ENCODE results near the gene MYO15A. TPM values are rescaled to one million over a fixed set of nuclear protein-coding genes. Genes with fewer than 3 reads are reported as not detected.

Gene MYO15A
- total RNA-seq, 1 donor from 2014 or later, result 2.4 TPM

DNA sequence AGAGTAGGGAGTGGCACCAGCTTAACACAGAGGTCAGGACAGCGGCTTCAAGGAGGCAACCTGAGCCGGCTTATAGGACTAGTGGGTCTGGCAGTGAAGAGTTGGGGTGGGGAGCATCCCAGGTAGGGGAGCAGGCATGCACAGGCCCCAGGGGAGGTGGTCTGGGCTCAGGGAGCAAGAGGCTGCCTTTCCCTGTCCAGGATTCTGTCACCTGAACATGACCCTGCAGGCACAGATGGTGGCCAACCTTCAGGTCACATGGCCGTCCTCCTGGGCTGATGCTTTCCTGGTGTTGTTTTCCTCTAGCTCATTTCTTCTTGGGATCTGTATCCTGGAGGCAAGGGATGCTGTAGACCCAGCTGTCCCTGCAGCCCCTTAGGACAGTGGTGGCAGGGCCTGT lies 3.5 kb upstream of the MYO15A start:
- FAIRE-seq (no peak), DNase-seq (ENCODE audit: low spot score in 2 of 2) (no peak)

DNA sequence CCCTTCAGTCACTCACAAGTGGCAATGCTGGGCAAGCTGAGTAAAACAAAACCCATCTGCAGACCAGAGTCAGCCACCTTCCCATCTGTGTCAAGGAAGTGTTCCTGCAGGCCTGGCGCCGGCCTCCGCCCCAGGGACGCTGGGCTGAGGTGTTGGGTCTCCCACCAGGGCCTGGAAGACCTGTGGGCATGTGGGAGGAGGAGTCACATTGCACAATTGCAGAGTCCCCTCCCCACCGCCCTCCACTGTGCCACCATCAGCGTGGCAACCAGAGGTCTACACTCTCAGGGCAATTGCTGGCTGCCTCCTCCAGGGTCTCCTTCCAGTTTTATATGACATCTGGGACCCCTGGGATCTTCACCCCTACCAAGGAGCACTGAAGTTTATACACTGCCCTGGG lies 3.0 kb upstream of the MYO15A start:
- no peak for DNase-seq (ENCODE audit: low spot score in 2 of 2)
- no peak for FAIRE-seq

DNA sequence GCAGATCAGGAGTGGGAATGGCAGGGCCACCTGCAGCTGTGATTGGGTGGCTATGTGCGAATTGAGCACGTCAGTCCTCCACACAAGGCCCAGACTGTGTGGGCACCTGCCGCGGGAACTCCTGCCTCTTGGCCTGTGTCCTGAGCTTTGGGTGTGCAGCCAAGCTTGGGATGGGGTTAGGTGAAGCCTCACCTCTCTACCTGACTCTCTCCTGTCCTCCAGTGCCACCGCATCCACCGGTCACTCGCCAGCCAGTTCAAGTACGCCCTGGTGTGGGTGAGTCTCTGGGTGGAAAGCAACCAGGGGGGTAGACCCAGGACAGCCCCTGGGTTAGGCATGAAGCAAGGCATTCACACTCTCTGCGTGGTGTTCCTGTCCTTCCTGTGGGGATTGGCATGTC lies 2.3 kb upstream of the MYO15A start:
- DNase-seq (ENCODE audit: low spot score in 2 of 2) (no peak), FAIRE-seq (no peak)

DNA sequence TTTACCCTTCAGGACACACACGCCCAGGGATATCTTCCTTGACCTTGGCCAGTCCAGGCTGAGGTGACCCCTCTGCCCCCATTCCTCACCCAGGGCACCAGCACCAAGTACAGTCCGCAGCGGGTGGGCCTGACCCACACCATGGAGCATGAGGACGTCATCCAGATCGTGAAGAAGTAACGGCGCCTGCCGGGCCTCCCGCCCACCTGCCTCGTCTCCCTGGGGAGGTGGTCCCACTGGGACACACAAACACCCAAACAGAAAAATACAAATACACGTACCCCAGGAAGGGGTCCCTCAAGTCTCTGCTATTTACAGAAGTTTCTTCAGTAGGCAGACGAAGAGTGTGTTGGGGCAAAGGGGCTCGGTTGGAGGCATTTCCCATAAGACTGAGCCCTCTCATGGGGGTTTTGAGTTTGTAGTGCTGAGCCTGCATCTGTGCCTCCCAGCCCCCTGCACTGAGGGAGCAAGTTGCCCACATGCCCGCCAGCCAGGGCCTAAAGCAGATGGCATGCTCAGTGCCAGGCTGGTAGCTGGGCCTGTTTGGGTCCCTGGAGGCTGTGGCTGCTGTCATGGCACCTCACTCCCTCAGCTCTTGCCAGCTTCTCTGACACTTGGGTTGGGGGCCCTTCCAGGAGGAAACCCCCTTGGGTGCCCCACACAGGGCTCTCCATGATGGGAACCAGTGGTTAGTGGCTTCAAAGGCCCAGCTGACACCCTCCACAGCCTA lies 1.3 kb upstream of the MYO15A start:
- no peak for FAIRE-seq

DNA sequence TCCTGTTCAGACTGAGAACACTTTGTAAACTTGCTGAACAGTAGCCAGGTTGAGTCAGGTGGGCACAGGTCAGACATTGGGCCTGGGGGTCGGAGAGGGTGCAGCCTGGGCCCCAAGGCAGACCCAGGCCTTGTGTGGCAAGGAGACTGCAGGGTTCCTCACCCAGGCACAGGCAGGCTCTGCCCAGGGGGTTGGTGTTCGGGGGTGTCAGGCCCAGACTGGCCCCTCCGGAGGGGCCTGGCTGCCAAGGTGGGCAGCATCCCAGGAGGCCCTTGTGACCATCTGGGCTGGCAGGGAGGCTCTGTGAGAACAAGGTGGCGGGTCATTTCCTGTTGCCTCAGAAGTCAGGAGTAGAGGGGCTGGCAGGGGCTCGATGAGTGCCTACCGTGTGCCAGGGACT lies 585 bp upstream of the MYO15A start:
- no peak for FAIRE-seq
- DNase-seq (ENCODE audit: low spot score in 2 of 2), result no peak

More for the DNA sequence above, 1.3 kb upstream of the MYO15A start:
- no peak for DNase-seq (ENCODE audit: low spot score in 2 of 2)

DNA sequence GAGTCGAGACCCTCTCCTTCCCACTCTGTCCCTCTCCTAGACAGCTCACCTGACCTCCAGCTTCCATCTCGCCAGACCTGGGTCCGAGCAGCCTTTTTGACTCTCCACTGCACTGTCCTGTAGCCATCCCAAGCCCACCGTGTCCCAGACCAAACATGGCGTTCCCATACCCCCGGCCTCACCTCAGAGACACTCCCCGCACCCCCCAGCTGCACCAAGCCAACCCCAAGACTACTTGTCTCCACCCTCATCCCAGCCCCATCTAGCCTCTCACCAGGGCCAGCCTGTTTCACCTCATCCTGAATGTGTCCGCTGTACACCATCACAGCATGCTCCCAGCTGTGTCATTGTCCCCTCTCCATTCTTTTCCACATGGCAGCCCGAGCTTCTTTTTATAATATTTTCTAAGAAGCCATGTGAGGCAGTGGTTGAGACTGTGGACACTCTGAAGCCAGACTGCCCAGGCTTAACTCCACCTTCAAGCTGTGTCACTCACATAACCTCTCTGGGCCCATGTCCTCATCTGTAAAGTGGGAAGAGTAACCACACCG lies 1.5 kb downstream of the MYO15A start:
- DNase-seq (ENCODE audit: low spot score in 2 of 2) (no peak), FAIRE-seq (no peak)

DNA sequence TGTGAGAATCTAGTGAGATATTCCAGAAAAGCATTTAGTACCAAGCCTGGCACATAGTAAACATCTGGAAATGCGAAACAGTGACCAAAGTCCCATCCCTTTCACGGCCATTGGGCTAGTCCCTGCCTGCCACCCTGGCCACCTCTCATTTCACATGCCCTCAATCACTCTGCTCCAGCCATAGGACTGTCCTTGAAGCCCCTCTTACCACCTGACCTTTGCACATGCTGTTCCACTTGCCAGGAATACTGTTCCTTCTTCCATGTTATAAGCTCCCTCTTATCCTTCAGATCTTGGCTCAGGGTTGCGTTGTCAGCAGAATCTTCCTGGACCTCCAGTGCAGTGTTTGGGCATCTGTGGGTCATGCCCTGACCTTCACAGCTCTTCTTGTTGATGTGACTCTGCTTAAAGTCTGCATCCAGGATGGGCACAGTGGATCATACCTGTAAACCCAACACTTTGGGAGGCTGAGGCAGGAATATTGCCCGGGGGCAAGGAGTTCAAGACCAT lies 2.1 kb downstream of the MYO15A start:
- no peak for FAIRE-seq

DNA sequence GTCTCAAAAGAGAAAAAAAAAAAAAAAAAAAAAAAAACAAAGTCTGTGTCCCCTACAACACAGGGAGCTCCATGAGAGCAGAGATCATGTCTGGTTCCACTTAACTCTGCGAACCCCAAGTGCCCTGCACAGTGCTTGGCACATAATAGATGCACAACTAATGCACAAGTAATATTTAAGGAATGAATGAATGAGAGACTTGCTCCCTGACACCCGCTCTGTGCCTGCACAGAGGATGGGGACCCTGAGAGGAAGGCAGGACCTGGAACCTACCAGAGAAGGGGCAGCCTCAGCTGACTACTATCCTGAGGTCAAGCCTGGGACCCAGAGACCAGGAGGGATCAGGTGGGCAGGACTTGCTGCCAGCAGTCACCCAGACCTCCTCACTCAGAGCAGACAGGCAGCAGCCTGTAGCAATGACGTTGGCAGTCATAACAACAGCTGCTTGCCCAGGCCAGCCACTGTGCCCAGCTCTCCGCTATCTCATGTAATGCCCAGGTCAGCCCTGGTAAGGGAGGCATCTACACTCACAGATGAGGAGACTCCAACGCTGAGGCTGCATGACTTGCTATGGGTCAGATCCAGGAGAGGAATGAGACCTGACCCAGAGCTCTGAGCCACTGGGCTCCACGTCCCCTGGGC lies 2.9 kb downstream of the MYO15A start:
- FAIRE-seq, result no peak

More for the DNA sequence above, 2.1 kb downstream of the MYO15A start:
- no peak for DNase-seq (ENCODE audit: low spot score in 2 of 2)

DNA sequence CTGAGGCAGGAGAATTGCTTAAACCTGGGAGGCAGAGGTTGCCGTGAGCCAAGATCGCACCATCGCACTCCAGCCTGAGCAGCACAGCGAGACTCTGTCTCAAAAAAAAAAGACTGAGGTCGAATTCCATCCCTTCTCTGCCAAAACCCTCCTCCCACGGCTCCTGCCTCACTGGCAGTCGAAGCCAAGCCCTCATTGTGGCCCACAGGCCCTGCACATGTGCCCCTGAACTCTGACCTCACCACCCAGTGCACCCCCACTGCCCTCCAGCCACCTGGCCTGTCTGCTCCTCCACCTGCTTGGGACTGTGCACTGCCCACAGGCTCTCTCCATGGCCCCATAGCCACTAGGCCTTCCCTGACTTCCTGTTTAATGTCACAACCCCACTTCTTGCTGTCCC lies 7.0 kb downstream of the MYO15A start:
- FAIRE-seq (no peak), DNase-seq (ENCODE audit: low spot score in 2 of 2) (no peak)

More for the DNA sequence above, 2.9 kb downstream of the MYO15A start:
- no peak for DNase-seq (ENCODE audit: low spot score in 2 of 2)

DNA sequence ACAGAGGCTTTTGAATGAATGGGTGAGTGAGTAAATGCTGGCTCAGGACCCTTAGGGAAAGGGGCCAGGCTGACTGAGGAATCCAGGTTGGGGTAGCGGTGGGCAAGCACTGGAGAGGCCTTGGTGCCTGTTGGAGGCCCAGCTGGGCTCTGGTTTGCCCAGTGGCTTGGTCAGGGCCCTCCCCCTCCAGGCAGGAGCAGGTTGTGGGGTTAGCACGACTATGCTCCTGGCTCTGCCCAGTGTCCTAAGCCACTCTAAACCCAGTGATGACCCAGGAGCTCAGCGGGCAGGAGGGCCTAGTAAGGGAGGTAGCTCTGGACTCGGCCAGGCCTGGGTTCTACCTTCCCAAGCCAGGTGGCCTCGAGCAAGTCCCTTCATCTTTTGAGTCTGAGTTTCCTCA lies 7.5 kb downstream of the MYO15A start:
- DNase-seq (ENCODE audit: low spot score in 2 of 2) (no peak), FAIRE-seq (no peak)

DNA sequence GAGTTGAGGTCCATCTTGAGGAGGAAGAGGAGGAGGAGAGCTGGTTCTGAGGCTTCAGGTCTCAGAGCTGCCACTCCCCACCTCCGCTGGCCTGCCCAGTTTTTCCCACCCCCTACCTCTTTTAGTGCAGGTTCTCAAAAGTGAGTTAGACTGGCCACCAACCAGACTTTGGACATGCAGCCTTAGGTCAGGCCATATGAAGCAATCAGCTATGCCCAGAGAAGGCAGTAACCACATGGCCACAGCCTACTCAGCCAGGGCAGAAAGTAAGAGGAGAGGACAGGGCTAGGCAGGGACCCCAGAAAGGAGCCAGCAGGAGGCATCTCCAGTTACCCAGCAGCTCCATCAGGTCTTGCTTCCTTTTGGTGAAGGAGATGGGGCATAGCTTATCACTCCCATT lies 9.0 kb downstream of the MYO15A start:
- DNase-seq (ENCODE audit: low spot score in 2 of 2) (no peak), FAIRE-seq (no peak)

DNA sequence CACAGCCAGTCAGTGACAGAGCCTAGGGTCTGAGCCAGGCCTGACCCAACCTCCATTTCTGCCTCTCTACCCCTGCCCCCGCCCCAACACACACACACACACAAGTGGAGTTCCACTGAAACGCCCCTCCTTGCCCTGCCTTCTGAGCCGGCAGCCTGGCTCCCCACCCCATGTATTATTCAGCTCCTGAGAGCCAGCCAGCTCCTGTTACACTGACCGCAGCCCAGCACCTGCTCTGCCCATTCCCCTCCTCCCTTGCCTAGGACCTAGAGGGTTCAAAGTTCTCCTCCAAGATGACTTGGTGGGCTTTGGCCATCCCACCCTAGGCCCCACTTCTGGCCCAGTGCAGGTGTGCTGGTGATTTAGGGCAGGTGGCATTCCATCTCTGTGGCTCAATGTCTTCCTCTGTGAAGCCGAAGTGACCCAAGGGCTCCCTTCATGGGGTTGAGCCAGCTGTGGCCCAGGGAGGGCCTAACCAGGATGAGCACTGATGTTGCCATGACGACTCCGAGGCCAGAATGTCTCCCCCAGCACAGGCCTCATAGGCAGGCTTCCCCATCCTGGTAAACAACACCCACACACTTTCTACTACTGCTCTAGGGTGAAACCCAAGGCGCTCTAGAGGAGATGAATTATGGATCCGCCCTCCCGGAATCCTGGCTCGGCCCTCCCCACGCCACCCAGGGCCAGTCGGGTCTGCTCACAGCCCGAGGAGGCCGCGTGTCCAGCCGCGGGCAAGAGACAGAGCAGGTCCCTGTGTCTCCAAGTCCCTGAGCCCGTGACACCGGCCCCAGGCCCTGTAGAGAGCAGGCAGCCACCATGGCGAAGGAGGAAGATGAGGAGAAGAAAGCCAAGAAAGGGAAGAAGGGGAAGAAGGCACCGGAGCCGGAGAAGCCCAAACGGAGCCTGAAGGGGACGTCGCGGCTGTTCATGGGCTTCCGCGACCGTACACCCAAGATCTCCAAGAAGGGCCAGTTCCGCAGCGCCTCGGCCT lies 9.7 kb downstream of the MYO15A start:
- FAIRE-seq, result no peak

DNA sequence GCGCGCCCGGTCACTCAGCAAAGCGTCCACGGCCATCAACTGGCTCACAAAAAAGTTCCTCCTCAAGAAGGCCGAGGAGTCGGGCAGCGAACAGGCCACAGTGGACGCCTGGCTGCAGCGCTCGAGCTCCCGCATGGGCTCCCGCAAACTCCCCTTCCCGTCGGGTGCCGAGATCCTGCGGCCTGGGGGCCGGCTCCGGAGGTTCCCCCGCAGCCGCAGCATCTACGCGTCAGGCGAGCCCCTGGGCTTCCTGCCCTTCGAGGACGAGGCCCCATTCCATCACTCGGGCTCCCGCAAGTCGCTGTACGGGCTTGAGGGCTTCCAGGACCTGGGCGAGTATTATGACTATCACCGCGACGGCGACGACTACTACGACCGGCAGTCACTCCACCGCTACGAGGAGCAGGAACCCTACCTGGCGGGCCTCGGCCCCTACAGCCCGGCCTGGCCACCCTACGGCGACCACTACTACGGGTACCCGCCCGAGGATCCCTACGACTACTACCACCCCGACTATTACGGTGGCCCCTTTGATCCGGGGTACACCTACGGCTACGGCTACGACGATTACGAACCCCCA lies 10.7 kb downstream of the MYO15A start:
- FAIRE-seq (no peak), DNase-seq (ENCODE audit: low spot score in 2 of 2) (no peak)

More for the DNA sequence above, 9.7 kb downstream of the MYO15A start:
- DNase-seq (ENCODE audit: low spot score in 2 of 2), result no peak

DNA sequence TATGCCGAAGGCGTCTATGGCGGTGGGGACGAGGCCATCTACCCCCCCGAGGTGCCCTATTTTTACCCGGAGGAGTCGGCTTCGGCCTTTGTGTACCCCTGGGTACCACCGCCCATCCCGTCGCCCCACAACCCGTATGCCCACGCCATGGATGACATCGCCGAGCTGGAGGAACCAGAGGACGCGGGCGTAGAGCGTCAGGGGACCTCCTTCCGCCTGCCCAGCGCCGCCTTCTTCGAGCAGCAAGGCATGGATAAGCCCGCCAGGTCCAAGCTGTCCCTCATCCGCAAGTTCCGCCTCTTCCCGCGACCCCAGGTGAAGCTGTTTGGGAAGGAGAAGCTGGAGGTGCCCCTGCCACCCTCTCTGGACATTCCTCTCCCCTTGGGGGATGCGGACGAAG lies 11.4 kb downstream of the MYO15A start:
- FAIRE-seq, result no peak
- no peak for DNase-seq (ENCODE audit: low spot score in 2 of 2)

DNA sequence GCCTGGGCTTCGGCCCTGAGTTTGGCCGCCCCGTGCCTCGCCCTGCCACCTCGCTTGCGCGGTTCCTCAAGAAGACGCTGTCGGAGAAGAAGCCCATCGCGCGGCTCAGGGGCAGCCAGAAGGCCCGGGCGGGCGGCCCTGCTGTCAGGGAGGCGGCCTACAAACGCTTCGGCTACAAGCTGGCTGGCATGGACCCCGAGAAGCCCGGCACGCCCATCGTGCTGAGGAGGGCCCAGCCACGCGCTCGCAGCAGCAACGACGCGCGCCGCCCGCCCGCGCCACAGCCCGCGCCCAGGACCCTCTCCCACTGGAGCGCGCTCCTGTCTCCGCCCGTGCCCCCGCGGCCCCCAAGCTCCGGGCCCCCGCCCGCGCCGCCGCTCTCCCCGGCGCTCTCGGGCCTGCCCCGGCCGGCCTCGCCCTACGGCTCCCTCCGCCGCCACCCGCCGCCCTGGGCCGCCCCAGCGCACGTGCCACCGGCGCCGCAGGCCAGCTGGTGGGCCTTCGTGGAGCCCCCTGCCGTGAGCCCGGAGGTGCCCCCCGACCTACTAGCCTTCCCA lies 12.0 kb downstream of the MYO15A start:
- no peak for FAIRE-seq

DNA sequence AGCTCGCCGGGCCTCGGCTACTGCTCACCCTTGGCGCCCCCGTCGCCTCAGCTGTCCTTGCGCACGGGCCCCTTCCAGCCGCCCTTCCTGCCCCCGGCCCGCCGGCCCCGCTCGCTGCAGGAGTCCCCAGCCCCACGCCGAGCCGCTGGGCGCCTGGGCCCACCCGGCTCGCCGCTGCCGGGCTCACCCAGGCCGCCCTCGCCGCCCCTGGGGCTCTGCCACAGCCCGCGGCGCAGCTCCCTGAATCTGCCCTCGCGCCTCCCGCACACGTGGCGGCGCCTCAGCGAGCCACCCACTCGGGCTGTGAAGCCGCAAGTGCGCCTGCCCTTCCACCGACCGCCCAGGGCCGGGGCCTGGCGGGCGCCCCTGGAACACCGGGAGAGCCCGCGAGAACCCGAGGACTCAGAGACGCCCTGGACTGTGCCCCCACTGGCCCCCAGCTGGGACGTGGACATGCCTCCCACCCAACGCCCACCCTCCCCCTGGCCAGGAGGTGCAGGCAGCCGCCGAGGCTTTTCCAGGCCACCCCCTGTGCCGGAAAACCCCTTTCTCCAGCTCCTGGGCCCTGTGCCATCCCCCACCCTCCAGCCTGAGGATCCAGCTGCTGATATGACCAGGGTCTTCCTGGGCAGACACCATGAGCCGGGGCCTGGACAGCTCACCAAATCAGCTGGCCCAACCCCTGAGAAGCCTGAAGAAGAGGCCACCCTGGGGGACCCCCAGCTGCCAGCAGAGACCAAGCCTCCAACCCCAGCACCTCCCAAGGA lies 12.8 kb downstream of the MYO15A start:
- no peak for DNase-seq (ENCODE audit: low spot score in 2 of 2)
- no peak for FAIRE-seq

More for the DNA sequence above, 12.0 kb downstream of the MYO15A start:
- no peak for DNase-seq (ENCODE audit: low spot score in 2 of 2)

DNA sequence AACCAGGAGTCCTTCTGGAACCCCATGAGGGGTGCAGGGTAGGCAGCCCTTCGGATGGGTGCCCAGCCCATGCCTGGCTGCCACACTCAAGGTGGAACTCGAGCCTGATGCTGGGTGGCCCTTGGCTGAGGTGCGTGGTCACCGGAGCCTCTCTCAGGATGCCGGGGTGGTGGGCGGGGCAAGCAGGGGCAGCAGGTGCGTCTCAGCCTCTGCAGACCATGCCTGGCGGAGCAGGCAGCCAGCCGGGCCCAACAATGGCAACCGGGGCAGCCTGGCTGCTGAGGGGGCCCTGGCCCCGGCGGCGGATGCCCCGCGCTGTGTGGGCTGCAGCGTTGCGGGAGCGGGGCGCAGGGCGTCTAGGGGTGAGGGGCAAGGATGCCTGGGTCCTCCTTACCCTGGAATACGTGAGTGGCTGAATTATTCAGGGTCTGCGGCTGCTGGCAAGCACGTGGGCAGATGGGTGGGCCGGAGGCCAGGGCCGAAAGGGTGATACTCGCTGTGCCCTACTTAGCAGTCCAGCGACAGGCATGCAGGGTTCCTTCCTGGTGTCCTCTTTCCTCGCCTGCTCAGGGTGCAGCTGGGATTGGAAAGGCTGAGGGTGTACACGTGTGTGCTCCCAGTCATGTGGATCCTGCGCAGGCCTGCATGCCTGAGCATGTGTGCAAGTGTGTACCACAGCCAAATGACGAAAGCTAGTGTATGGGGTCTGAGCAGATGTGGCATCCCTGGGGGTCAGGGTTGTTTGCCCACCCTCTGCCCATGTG lies 14.6 kb downstream of the MYO15A start:
- FAIRE-seq (no peak), DNase-seq (ENCODE audit: low spot score in 2 of 2) (no peak)

All from frontal cortex (tissue), 4 donors.